ENCODE data around the gene NAXE.
A peak's percentile ranks its signal among the peaks of the same experiment; 100 is the strongest.

- TF ChIP-seq, protein P1, sequence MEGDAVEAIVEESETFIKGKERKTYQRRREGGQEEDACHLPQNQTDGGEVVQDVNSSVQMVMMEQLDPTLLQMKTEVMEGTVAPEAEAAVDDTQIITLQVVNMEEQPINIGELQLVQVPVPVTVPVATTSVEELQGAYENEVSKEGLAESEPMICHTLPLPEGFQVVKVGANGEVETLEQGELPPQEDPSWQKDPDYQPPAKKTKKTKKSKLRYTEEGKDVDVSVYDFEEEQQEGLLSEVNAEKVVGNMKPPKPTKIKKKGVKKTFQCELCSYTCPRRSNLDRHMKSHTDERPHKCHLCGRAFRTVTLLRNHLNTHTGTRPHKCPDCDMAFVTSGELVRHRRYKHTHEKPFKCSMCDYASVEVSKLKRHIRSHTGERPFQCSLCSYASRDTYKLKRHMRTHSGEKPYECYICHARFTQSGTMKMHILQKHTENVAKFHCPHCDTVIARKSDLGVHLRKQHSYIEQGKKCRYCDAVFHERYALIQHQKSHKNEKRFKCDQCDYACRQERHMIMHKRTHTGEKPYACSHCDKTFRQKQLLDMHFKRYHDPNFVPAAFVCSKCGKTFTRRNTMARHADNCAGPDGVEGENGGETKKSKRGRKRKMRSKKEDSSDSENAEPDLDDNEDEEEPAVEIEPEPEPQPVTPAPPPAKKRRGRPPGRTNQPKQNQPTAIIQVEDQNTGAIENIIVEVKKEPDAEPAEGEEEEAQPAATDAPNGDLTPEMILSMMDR (IDR thresholded peaks at IDR 0.05; ENCODE audit: poor library complexity, severe bottlenecking): peak; percentile 95
- TF ChIP-seq EZH2 (IDR thresholded peaks at IDR 0.05; ENCODE audit: borderline replicate concordance, insufficient read depth, low read length, poor library complexity, severe bottlenecking) (no peak), EP300 (conservative IDR thresholded peaks at IDR 0.05; ENCODE audit: poor library complexity, severe bottlenecking) (no peak), MXI1 (conservative IDR thresholded peaks at IDR 0.05; ENCODE audit: poor library complexity, severe bottlenecking) (peak; percentile 43), POLR2AphosphoS5 (IDR thresholded peaks at IDR 0.05) (no peak)
- TF ChIP-seq, protein P2, sequence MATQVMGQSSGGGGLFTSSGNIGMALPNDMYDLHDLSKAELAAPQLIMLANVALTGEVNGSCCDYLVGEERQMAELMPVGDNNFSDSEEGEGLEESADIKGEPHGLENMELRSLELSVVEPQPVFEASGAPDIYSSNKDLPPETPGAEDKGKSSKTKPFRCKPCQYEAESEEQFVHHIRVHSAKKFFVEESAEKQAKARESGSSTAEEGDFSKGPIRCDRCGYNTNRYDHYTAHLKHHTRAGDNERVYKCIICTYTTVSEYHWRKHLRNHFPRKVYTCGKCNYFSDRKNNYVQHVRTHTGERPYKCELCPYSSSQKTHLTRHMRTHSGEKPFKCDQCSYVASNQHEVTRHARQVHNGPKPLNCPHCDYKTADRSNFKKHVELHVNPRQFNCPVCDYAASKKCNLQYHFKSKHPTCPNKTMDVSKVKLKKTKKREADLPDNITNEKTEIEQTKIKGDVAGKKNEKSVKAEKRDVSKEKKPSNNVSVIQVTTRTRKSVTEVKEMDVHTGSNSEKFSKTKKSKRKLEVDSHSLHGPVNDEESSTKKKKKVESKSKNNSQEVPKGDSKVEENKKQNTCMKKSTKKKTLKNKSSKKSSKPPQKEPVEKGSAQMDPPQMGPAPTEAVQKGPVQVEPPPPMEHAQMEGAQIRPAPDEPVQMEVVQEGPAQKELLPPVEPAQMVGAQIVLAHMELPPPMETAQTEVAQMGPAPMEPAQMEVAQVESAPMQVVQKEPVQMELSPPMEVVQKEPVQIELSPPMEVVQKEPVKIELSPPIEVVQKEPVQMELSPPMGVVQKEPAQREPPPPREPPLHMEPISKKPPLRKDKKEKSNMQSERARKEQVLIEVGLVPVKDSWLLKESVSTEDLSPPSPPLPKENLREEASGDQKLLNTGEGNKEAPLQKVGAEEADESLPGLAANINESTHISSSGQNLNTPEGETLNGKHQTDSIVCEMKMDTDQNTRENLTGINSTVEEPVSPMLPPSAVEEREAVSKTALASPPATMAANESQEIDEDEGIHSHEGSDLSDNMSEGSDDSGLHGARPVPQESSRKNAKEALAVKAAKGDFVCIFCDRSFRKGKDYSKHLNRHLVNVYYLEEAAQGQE (IDR thresholded peaks at IDR 0.05; ENCODE audit: borderline replicate concordance): no peak
These were observed 16.6 kb downstream of the NAXE start for GRCh38 chr1:156608036-156608674.

Measured in neural cell (in vitro differentiated cells).